Hepatocyte (in vitro differentiated cells): ENCODE results near the gene DPH5. TPM values are rescaled to one million over a fixed set of nuclear protein-coding genes. Genes with fewer than 3 reads are reported as not detected.

ENCODE experiments used
- DNase-seq: peaks from one replicate; pipeline ENCODE4 v3.0.0-alpha.2; 2016; ENCODE audit warnings: low spot score
- H2AFZ ChIP-seq: fragments of 200-600 bp; sonication (generic); 2 replicates; pipeline ENCODE4 v1.6.0; 2016; ENCODE audit warnings: antibody characterized with exemption, mild to moderate bottlenecking
- H3K27ac ChIP-seq: fragments of 200-600 bp; sonication (generic); 2 replicates; pipeline ENCODE4 v1.5.1; 2016; ENCODE audit warnings: mild to moderate bottlenecking
- H3K27me3 ChIP-seq: fragments of 200-600 bp; sonication (generic); 2 replicates; pipeline ENCODE4 v1.6.1; 2016
- H3K36me3 ChIP-seq: fragments of 200-600 bp; sonication (generic); replicated peaks from 2 replicates; pipeline ENCODE4 v1.5.1; 2016; ENCODE audit warnings: low read depth; ENCODE audit not compliant: insufficient read depth
- H3K4me1 ChIP-seq: fragments of 200-600 bp; sonication (generic); 2 replicates; pipeline ENCODE4 v1.5.1; 2016; ENCODE audit warnings: mild to moderate bottlenecking, moderate library complexity; ENCODE audit not compliant: insufficient read depth
- H3K4me2 ChIP-seq: fragments of 200-600 bp; sonication (generic); 2 replicates; pipeline ENCODE4 v1.6.0; 2016
- H3K4me3 ChIP-seq: fragments of 200-600 bp; sonication (generic); 2 replicates; pipeline ENCODE4 v1.5.1; 2016; ENCODE audit warnings: mild to moderate bottlenecking
- H3K79me2 ChIP-seq: fragments of 200-600 bp; sonication (generic); 2 replicates; pipeline ENCODE4 v1.6.0; 2017; ENCODE audit warnings: mild to moderate bottlenecking
- H3K9me2 ChIP-seq: fragments of 200-600 bp; sonication (generic); replicated peaks from 2 replicates; pipeline ENCODE4 v1.6.0; 2017; ENCODE audit warnings: mild to moderate bottlenecking; ENCODE audit not compliant: insufficient read depth
- H3K9me3 ChIP-seq: fragments of 200-600 bp; sonication (generic); 2 replicates; pipeline ENCODE4 v1.5.1; 2016; ENCODE audit warnings: low read depth, mild to moderate bottlenecking
- H4K20me1 ChIP-seq: fragments of 200-600 bp; sonication (generic); 2 replicates; pipeline ENCODE4 v1.6.0; 2016; ENCODE audit warnings: mild to moderate bottlenecking; ENCODE audit not compliant: insufficient read depth, poor library complexity, severe bottlenecking
- EZH2 ChIP-seq: fragments of 200-600 bp; sonication (generic); IDR thresholded peaks from 2 replicates; pipeline ENCODE4 v1.6.1; 2016; ENCODE audit warnings: antibody characterized with exemption, mild to moderate bottlenecking, borderline replicate concordance
- EZH2phosphoT487 ChIP-seq: fragments of 200-600 bp; sonication (generic); IDR thresholded peaks from one replicate; pipeline ENCODE4 v1.6.1; 2018; ENCODE audit warnings: antibody characterized with exemption, mild to moderate bottlenecking, low read depth, moderate library complexity; ENCODE audit not compliant: unreplicated experiment, severe bottlenecking
- WGBS: methylation state at CpG from one replicate; pipeline ENCODE4 v1.1.6; 2016; ENCODE audit warnings: low lambda C conversion rate; ENCODE audit errors: missing lambda C conversion rate; 5-methylcytosine and 5-hydroxymethylcytosine counted together
- polyA plus RNA-seq: library from polyadenylated mRNA; unstranded; fragments of >200 nt; fragmentation: Nextera tagmentation; extraction: Ambion mirVana; gene quantifications from 2 replicates; pipeline ENCODE4 v1.2.1, GENCODE V29; 2016
- total RNA-seq: library from RNA; depleted of rRNA; stranded (reverse); fragments of >200 nt; gene quantifications from 2 replicates; pipeline ENCODE4 v1.2.3, GENCODE V29; 2014
- TF ChIP-seq, protein P1 (sequence below): fragments of 200-600 bp; sonication (generic); IDR thresholded peaks from 2 replicates; pipeline ENCODE4 v1.5.1; 2016; ENCODE audit warnings: antibody characterized with exemption, mild to moderate bottlenecking; ENCODE audit not compliant: poor library complexity

DPH5 gene
- total and polyA plus RNA-seq, 2 experiments from 2014 or later = 19.8 to 35.7 TPM

DNA sequence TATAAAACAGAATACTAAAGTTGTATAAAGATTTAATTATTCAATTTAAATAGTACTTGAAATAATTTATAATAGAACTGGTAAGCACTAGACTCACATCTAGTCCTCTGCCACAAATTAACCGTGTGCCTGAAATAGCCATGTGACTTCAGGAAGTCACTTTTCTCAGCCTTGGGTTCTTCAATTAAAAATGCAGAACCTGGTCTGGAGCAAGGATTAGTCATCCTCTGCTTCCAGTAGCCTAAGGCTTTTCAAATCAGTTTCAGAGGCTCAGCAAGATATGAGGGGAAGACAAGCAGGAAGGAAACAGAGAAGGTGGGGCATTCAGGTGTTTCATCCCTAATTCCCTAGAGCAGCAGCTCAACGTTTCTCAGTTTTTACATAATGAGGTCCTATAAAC is 23.0 kb downstream of the DPH5 start:
- WGBS = 41% methylated on average over 2 of the region's 2 CpGs
- H3K36me3 ChIP-seq = no peaks in the 10 kb centered on the region
- no peaks in the 10 kb centered on the region for H3K79me2 ChIP-seq
- no peak overlapping the region for H3K27ac ChIP-seq
- no peaks in the 10 kb centered on the region for H4K20me1 ChIP-seq
- H2AFZ ChIP-seq = no peak overlapping the region
- H3K27me3 ChIP-seq = no peaks in the 10 kb centered on the region
- TF ChIP-seq EZH2 (no peak), EZH2phosphoT487 (no peak)
- TF ChIP-seq, protein P1, sequence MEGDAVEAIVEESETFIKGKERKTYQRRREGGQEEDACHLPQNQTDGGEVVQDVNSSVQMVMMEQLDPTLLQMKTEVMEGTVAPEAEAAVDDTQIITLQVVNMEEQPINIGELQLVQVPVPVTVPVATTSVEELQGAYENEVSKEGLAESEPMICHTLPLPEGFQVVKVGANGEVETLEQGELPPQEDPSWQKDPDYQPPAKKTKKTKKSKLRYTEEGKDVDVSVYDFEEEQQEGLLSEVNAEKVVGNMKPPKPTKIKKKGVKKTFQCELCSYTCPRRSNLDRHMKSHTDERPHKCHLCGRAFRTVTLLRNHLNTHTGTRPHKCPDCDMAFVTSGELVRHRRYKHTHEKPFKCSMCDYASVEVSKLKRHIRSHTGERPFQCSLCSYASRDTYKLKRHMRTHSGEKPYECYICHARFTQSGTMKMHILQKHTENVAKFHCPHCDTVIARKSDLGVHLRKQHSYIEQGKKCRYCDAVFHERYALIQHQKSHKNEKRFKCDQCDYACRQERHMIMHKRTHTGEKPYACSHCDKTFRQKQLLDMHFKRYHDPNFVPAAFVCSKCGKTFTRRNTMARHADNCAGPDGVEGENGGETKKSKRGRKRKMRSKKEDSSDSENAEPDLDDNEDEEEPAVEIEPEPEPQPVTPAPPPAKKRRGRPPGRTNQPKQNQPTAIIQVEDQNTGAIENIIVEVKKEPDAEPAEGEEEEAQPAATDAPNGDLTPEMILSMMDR = no peak
- H3K9me3 ChIP-seq = no peaks in the 10 kb centered on the region
- peaks cover 7% of the 10 kb centered on the region for H3K4me1 ChIP-seq
- H3K4me2 ChIP-seq = no peak overlapping the region
- H3K9me2 ChIP-seq = no peaks in the 10 kb centered on the region
- no peak overlapping the region for H3K4me3 ChIP-seq
- DNase-seq = no peak

- no peaks in the 10 kb centered on the region for H3K79me2 ChIP-seq
- H3K4me3 ChIP-seq = no peak overlapping the region
- H3K36me3 ChIP-seq = no peaks in the 10 kb centered on the region
- H3K9me2 ChIP-seq = no peaks in the 10 kb centered on the region
- H3K9me3 ChIP-seq = no peaks in the 10 kb centered on the region
- TF ChIP-seq, protein P1 = no peak
- TF ChIP-seq EZH2phosphoT487 (no peak), EZH2 (no peak)
- peaks cover 7% of the 10 kb centered on the region for H3K4me1 ChIP-seq
- no peak for DNase-seq
- 87% methylated on average over 2 of the region's 2 CpGs for WGBS
- no peaks in the 10 kb centered on the region for H4K20me1 ChIP-seq
- H3K27ac ChIP-seq = no peak overlapping the region
- no peak overlapping the region for H3K4me2 ChIP-seq
- no peaks in the 10 kb centered on the region for H3K27me3 ChIP-seq
- no peak overlapping the region for H2AFZ ChIP-seq
These were observed 25.3 kb downstream of the DPH5 start for GRCh38 chr1:101000131-101000873.

DNA sequence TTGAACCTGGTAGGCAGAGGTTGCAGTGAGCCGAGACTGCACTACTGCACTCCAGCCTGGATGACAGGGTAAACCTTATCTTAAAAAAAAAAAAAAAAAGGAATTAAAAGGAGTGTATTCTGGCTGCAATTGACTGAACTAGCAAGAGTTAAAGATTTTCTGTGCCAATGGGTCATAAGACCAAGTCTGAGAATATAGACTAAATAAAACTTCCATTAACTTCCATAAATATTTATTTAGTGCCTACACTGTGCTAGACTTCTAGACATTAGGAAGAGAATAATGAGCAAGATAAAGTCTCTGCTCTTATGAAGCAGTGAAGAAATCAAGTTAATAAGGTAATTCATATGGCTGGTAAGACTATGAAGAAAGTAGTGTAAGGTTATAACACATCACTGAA is 27.2 kb downstream of the DPH5 start:
- no peaks in the 10 kb centered on the region for H4K20me1 ChIP-seq
- H3K9me2 ChIP-seq = no peaks in the 10 kb centered on the region
- H3K79me2 ChIP-seq = no peaks in the 10 kb centered on the region
- H3K27me3 ChIP-seq = no peaks in the 10 kb centered on the region
- H3K9me3 ChIP-seq = no peaks in the 10 kb centered on the region
- H2AFZ ChIP-seq = no peak overlapping the region
- H3K4me2 ChIP-seq = no peak overlapping the region
- no peak overlapping the region for H3K27ac ChIP-seq
- 100% methylated on average over 1 of the region's 1 CpG for whole genome bisulfite sequencing
- no peak for TF ChIP-seq EZH2phosphoT487
- no peak for TF ChIP-seq EZH2
- TF ChIP-seq, protein P1 = no peak
- no peaks in the 10 kb centered on the region for H3K36me3 ChIP-seq
- no peak for DNase-seq
- H3K4me1 ChIP-seq = no peaks in the 10 kb centered on the region
- H3K4me3 ChIP-seq = no peak overlapping the region
